Activated gamma-delta T cell (primary cell): ENCODE results near the gene RDH12.

Experiments used
- DNase-seq: peaks from one replicate; lab custom pipeline; 2025; lab: John Stamatoyannopoulos, UW

Gene RDH12

GRCh38 chr14:67749341-67750084 lies 47.8 kb downstream of the RDH12 start:
- no peak for DNase-seq

DNA sequence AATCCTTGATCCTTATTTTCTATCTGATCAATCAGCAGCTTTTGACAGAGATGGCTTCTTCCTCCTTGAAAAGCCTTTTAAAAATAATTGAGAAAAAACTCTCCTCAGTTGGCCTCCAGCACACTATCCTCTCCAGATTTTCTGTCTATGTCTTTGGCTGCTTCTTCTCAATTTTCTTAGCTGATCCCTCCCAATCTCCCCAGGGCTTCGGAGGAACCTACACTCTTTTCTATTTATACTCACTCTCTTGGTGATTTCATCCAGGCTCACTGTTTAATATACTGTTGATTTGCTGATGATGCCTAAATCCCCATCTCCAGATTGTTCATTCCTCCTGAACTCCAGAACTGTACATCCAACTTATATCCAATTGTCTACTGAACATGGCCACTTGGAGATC lies 54.8 kb downstream of the RDH12 start:
- DNase-seq, result no peak

- no peak for DNase-seq
These were observed 55.5 kb downstream of the RDH12 start for GRCh38 chr14:67757175-67757574.

GRCh38 chr14:67759916-67760315 lies 58.2 kb downstream of the RDH12 start:
- DNase-seq, result no peak

- DNase-seq, result no peak
These were observed 60.4 kb downstream of the RDH12 start for GRCh38 chr14:67762051-67762450.

- DNase-seq, result no peak
These were observed 61.6 kb downstream of the RDH12 start for GRCh38 chr14:67763158-67763822.

DNA sequence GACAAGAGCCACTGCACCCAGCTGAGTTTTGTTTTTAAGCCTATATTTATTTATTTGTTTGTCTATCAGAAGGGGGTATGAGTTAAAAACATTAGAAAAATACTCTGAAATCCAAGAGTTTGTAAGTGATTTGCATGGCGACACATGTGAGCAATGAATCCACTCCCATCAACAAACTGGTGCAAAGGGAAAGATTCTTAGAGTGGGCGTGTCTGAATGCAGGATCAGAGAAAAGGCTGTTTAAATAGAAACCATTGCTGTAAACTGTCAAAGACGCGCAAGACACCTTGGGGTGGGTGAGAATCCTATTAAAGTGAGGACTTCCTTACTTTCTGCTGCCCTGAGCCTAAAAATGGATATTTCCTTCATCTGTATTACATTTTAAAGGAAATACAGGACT lies 62.8 kb downstream of the RDH12 start:
- DNase-seq, result no peak

- DNase-seq, result no peak
These were observed 63.6 kb downstream of the RDH12 start for GRCh38 chr14:67765192-67765834.

DNA sequence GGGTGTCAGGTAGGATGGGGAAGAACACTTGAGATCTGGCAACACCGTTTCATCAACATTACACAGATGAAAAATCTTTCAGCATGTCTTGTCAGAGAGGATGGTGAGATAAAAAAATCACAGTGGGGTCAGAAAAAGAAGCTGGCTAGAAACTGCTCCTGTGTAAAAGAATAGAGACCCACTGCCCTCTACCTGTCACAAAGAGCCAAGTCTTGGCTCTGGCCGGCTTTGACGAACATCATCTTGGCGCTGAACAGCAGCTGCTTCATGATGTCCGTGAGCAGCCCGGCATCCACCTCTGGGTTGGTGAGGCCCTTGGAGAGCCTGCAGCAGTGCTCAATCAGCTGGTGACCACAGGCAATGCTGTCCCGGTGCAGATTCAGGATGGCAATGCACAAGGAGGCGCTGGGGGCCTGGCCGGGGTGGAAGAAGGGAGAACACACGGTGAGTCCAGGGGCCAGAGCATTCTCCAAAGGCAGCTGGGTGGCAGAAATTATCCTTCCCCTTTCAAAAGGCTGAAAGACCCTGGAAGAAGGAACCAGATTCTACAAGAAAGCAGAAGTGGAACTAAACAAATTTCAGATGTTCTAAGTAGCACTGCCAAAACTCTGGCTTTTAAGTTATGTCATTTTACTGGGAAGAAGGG lies 64.5 kb downstream of the RDH12 start:
- no peak for DNase-seq

- DNase-seq, result no peak
These were observed 66.5 kb downstream of the RDH12 start for GRCh38 chr14:67768219-67768618.

- no peak for DNase-seq
These were observed 72.2 kb downstream of the RDH12 start for GRCh38 chr14:67773844-67774377.

- DNase-seq, result no peak
These were observed 75.1 kb downstream of the RDH12 start for GRCh38 chr14:67776653-67777322.

GRCh38 chr14:67778792-67779191 lies 77.1 kb downstream of the RDH12 start:
- DNase-seq, result no peak

GRCh38 chr14:67782090-67782489 lies 80.4 kb downstream of the RDH12 start:
- DNase-seq, result no peak
